Ammon's horn (tissue), 1 donor: ENCODE results near the gene AGGF1.
A peak's percentile ranks its signal among the peaks of the same experiment; 100 is the strongest.
"Not testable (repeated sequence)": the region's sequence is repeated elsewhere in the genome, so short reads cannot be mapped to it uniquely, and the experiment has no call there.

Source experiments
- DNase-seq: peaks from one replicate; pipeline ENCODE4 v3.0.0-alpha.2; 2016; ENCODE audit warnings: low spot score

The AGGF1 gene

DNA sequence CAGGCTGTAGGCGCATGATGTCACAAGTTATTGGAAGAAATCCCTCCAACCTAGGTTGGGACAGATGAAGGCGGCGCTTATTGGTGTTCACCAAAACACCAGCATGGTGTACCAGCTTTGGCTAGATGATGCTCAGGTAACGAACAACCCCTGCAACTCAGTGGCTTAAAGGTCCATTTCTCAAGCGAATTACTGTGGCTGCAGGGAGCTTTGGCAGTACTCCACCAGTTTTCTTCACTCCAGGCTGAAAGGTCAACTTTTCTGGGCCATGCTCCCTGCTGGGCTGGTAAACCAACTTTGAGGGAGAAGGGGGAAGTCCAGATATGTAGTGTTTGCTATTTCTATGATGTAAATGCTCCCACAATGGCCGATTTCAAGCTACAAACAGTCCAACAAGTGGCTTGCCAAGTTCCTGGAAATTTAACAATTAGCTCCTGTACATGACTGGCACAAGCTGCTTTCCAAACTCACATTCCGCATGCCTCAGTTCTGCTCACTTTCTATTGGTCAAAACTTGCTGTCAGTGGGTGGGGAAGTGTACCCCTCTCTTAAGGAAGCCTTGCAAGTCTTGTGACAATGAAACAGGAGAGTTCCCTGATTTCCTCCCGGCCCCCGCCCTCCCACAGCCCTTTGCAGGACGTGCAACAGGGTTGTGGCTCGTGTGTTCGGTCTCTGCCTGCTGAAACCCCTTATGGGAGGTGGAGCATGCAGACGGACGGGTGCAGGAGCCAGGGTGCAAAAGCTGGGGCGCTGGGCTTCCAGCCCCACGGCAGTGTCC, 57.5 kb downstream of the AGGF1 start:
- DNase-seq: peak; percentile 60

DNA sequence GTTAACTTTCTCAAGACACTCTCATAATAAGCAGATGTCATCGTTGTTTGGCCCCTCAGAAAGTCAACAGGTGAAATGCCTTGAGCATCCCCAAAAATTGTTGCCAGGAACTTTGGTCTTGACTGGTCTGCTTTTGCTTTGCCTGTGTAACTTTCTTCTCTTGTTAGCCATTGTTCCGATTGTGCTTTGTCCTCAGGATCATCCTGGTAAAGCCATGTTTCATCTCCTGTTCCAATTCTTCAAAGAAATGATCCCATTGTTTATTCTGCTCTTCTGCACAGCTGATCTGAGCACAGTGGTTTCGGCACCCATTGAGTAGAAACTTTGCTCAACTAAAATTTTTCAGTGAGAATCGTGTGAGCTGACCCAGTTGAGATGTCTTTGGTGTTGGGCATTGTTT, 65.0 kb downstream of the AGGF1 start:
- DNase-seq: peak; percentile 62

DNA sequence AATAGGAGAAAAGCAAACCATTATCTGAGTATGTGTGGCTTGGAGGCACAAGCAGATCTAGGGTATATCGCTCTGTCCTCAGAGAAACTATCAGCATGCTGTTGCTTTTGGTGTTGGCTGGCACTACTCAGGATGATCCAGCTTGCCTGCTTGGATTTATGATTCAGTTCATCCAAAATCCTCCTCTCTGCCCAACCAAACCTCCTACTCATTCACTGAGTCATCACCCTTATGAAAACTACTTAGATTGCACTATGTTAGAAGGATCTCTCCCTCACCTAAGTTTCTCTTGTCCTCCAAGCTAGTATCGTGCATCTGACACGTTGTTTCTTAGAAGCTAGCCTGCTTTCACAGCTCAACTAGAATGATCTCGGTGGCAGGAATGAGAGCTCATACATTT, 71.1 kb downstream of the AGGF1 start:
- peak; percentile 74 for DNase-seq

DNA sequence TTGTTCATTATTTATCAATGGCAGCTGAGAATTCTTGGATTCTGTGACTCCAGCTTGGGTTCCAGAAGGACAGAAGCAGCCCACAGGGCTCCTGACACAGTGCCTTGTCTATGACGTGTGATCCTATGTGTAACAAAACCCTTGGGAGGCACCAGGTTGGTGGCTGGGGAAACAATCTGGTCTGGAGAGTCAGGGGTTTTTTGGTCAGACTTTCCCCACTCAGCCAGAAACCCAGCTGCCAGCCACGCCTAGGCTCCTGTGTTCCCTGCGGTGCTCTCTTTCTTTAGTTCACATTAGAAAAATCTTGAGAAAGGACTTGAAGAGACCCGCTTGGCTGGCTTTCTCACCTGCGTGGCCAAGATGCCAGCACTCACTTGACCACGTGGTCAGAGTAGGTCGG, 72.3 kb downstream of the AGGF1 start:
- no peak for DNase-seq

DNA sequence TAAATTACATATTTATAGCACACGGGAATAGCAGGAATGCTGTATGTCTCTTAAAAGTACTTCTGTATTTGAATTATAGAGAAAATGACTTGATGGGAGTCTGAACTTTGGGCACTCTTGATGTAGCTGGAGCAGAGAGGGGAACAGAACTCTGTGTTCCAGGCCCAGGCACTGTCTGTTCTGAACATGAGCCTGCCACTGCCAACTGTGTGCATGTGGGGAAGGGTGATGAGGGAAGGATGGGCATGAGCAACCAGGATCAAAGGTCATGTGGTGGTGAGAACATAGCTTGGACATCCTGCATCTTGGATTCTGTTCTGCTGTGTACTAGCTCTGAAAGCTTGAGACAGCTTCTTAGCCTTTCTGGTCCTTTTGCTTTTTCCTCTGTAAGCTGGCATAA, 73.3 kb downstream of the AGGF1 start:
- DNase-seq: no peak

DNA sequence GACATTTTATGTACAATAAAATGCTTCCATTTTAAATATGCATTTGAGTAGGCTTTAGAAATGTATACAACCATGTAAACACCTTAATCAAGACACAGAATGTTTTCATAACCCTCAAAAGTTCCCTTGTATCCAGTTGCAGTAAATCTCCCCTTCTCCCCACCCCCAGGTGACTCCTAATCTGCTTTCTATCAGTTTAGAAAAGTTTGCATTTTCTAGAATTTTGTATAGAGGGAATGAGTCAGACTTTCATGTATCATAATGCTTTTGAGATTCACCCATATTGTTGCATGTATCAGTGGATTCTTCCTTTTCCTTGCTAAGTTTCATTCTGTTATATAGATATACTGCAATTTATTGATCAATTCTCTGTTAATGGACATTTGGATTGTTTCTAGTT, 74.6 kb downstream of the AGGF1 start:
- no peak for DNase-seq

DNA sequence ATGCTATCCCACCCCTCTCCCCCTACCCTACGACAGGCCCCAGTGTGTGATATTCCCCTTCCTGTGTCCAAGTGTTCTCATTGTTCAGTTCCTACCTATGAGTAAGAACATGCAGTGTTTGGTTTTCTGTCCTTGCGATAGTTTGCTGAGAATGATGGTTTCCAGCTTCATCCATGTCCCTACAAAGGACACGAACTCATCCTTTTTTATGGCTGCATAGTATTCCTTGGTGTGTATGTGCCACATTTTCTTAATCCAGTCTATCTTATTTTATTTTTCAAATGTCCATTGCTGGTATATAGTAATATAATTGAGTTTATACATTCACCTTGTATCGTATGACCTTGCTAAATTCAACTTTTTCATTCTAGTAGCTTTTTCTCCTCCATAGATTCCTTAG, 76.8 kb downstream of the AGGF1 start:
- not testable (repeated sequence) for DNase-seq
